Neural cell (in vitro differentiated cells): ENCODE measurements around the gene ASB8. TPM values are rescaled to one million over a fixed set of nuclear protein-coding genes. Genes with fewer than 3 reads are reported as not detected.

Experiments
- H2AFZ ChIP-seq: fragments of 200-600, 300-800 bp; sonication (generic), shearing (Covaris generic); 2 replicates; pipeline ENCODE4 v1.6.0; 2014; ENCODE audit warnings: low read depth, mild to moderate bottlenecking, antibody characterized with exemption, low read length, moderate library complexity
- H3F3A ChIP-seq: fragments of 200-600 bp; shearing (Covaris generic); 2 replicates; pipeline ENCODE4 v1.6.1; 2016; ENCODE audit warnings: mild to moderate bottlenecking, moderate library complexity, mixed read lengths, antibody characterized with exemption, low read length; ENCODE audit not compliant: insufficient read depth, poor library complexity, severe bottlenecking
- H3K27ac ChIP-seq: fragments of 200-600, 300-800 bp; sonication (generic), shearing (Covaris generic); 2 replicates; pipeline ENCODE4 v1.5.1; 2014; ENCODE audit warnings: mild to moderate bottlenecking, low read length, moderate library complexity
- H3K27me3 ChIP-seq: fragments of 300-800, 200-600 bp; sonication (generic), shearing (Covaris generic); 2 replicates; pipeline ENCODE4 v1.6.0; 2014; ENCODE audit warnings: mild to moderate bottlenecking, low read depth, low read length, moderate library complexity; ENCODE audit not compliant: insufficient read depth
- H3K36me3 ChIP-seq: fragments of 300-800, 200-600 bp; sonication (generic), shearing (Covaris generic); 2 replicates; pipeline ENCODE4 v1.5.1; 2014; ENCODE audit warnings: mild to moderate bottlenecking, antibody characterized with exemption, low read length, moderate library complexity; ENCODE audit not compliant: insufficient read depth
- H3K4me2 ChIP-seq: fragments of 300-800, 200-600 bp; sonication (generic), shearing (Covaris generic); 2 replicates; pipeline ENCODE4 v1.6.0; 2014; ENCODE audit warnings: mild to moderate bottlenecking, low read length
- H3K4me3 ChIP-seq: fragments of 300-800, 200-600 bp; sonication (generic), shearing (Covaris generic); 2 replicates; pipeline ENCODE4 v1.5.1; 2014; ENCODE audit warnings: mild to moderate bottlenecking, low read length, moderate library complexity
- H3K79me2 ChIP-seq: fragments of 200-600 bp; shearing (Covaris generic); replicated peaks from 2 replicates; pipeline ENCODE4 v1.6.0; 2014; ENCODE audit warnings: mild to moderate bottlenecking, low read length, moderate library complexity; ENCODE audit not compliant: insufficient read depth
- H3K9ac ChIP-seq: fragments of 300-800, 200-600 bp; sonication (generic), shearing (Covaris generic); 2 replicates; pipeline ENCODE4 v1.6.1; 2016; ENCODE audit warnings: mild to moderate bottlenecking, low read length, mixed read lengths
- H3K9me2 ChIP-seq: fragments of 200-600 bp; shearing (Covaris generic); 2 replicates; pipeline ENCODE4 v1.6.1; 2016; ENCODE audit warnings: mild to moderate bottlenecking, low read length, mixed read lengths; ENCODE audit not compliant: insufficient read depth
- H3K9me3 ChIP-seq: fragments of 200-600, 300-800 bp; sonication (generic), shearing (Covaris generic); 2 replicates; pipeline ENCODE4 v1.6.1; 2016; ENCODE audit warnings: mild to moderate bottlenecking, mixed run types, low read length, moderate library complexity, mixed read lengths
- H4K20me1 ChIP-seq: fragments of 200-600 bp; shearing (Covaris generic); 2 replicates; pipeline ENCODE4 v1.6.1; 2016; ENCODE audit warnings: mild to moderate bottlenecking, mixed run types; ENCODE audit not compliant: insufficient read depth
- EP300 ChIP-seq: fragments of 450-650 bp; conservative IDR thresholded peaks from 2 replicates; pipeline ENCODE4 v1.6.1; 2014; ENCODE audit warnings: antibody characterized with exemption, mild to moderate bottlenecking, moderate library complexity; ENCODE audit not compliant: poor library complexity, severe bottlenecking
- EZH2 ChIP-seq: fragments of 200-600, 300-800 bp; shearing (Covaris generic), sonication (generic); IDR thresholded peaks from 2 replicates; pipeline ENCODE4 v1.6.1; 2014; ENCODE audit warnings: antibody characterized with exemption, low read length, borderline replicate concordance, mild to moderate bottlenecking; ENCODE audit not compliant: insufficient read depth, poor library complexity, severe bottlenecking
- MXI1 ChIP-seq: fragments of 450-650 bp; conservative IDR thresholded peaks from 2 replicates; pipeline ENCODE4 v1.6.1; 2014; ENCODE audit warnings: antibody characterized with exemption, mild to moderate bottlenecking; ENCODE audit not compliant: poor library complexity, severe bottlenecking
- POLR2AphosphoS5 ChIP-seq: IDR thresholded peaks from 2 replicates; pipeline ENCODE4 v1.6.1; 2012
- RAD21 ChIP-seq: fragments of 450-650 bp; conservative IDR thresholded peaks from 2 replicates; pipeline ENCODE4 v1.6.1; 2014; ENCODE audit warnings: antibody characterized with exemption, mild to moderate bottlenecking, moderate library complexity
- SMC3 ChIP-seq: fragments of 450-650 bp; conservative IDR thresholded peaks from 2 replicates; pipeline ENCODE4 v1.6.1; 2014; ENCODE audit warnings: antibody characterized with exemption, mild to moderate bottlenecking, moderate library complexity; ENCODE audit not compliant: poor library complexity
- TAF1 ChIP-seq: IDR thresholded peaks from 2 replicates; pipeline ENCODE4 v1.6.1; 2012; ENCODE audit warnings: low read depth
- polyA plus RNA-seq: library from polyadenylated mRNA; depleted of rRNA; stranded (reverse); fragments of >200 nt; gene quantifications from 2 replicates; pipeline ENCODE4 v1.2.3, GENCODE V29; 2014
- TF ChIP-seq, protein P1 (sequence below): fragments of 450-650 bp; IDR thresholded peaks from 2 replicates; pipeline ENCODE4 v1.5.1; 2014; ENCODE audit warnings: antibody characterized with exemption, mild to moderate bottlenecking, moderate library complexity; ENCODE audit not compliant: poor library complexity, severe bottlenecking
- TF ChIP-seq, protein P2 (sequence below): IDR thresholded peaks from 2 replicates; pipeline ENCODE4 v1.6.1; 2012; ENCODE audit warnings: borderline replicate concordance

The ASB8 gene
- polyA plus RNA-seq, 1 donor from 2014 or later, result 41.7 TPM

DNA sequence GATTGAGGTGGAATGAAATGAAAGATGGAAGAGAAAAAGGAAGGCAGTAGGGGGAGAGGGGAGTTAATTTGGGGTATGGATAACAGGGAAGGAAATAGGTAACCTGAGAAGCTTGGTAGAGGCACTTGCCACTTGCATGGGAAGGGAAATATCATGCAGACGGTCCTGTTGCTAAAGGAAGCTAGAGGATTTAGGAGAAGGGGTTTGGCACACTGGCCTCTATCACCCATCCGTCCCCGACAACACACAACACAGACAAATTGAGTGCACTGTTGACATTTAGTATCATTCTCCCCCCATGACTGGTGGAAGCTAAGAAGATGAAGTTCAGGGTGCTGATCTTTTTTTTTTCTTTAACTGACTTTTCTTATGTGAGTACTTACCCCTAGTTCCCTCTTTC, 43.8 kb upstream of the ASB8 start:
- H3K27me3 ChIP-seq, result no peaks in the 10 kb centered on the region
- TF ChIP-seq, protein P1, sequence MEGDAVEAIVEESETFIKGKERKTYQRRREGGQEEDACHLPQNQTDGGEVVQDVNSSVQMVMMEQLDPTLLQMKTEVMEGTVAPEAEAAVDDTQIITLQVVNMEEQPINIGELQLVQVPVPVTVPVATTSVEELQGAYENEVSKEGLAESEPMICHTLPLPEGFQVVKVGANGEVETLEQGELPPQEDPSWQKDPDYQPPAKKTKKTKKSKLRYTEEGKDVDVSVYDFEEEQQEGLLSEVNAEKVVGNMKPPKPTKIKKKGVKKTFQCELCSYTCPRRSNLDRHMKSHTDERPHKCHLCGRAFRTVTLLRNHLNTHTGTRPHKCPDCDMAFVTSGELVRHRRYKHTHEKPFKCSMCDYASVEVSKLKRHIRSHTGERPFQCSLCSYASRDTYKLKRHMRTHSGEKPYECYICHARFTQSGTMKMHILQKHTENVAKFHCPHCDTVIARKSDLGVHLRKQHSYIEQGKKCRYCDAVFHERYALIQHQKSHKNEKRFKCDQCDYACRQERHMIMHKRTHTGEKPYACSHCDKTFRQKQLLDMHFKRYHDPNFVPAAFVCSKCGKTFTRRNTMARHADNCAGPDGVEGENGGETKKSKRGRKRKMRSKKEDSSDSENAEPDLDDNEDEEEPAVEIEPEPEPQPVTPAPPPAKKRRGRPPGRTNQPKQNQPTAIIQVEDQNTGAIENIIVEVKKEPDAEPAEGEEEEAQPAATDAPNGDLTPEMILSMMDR, result no peak

DNA sequence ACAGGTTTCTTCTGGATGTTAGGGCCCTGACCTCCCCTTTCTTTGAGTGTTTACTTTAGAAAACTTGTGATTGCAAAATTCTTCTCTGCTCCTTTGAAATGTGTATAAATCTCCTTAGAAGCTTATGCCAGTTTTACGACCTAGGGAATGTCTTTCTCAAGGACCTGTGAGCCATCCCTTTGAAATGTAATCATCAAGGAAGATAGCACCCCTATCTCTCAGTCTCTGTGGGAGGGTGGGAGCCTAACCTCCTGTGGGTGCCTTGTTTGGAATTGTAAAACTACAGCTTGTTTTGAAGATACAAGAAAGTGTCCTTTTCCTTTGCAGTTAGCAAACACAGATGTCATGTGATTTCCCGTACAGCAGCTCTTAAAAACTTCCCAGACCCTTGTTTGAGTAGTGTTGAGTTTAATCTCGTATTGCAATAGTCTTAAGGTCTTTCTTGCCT, 42.5 kb upstream of the ASB8 start:
- Histone ChIP-seq H3F3A (no peaks in the 10 kb centered on the region), H3K4me3 (no peak overlapping the region), H3K27ac (no peak overlapping the region), H3K36me3 (no peaks in the 10 kb centered on the region), H3K9ac (no peak overlapping the region), H3K27me3 (no peaks in the 10 kb centered on the region), H3K4me2 (no peak overlapping the region), H2AFZ (no peak overlapping the region), H4K20me1 (no peaks in the 10 kb centered on the region), H3K9me2 (no peaks in the 10 kb centered on the region), H3K79me2 (no peaks in the 10 kb centered on the region), H3K9me3 (no peaks in the 10 kb centered on the region)
- TF ChIP-seq SMC3 (no peak), POLR2AphosphoS5 (no peak), EP300 (no peak), EZH2 (no peak), TAF1 (no peak), MXI1 (no peak), RAD21 (no peak)
- TF ChIP-seq, protein P1, result no peak
- TF ChIP-seq, protein P2, sequence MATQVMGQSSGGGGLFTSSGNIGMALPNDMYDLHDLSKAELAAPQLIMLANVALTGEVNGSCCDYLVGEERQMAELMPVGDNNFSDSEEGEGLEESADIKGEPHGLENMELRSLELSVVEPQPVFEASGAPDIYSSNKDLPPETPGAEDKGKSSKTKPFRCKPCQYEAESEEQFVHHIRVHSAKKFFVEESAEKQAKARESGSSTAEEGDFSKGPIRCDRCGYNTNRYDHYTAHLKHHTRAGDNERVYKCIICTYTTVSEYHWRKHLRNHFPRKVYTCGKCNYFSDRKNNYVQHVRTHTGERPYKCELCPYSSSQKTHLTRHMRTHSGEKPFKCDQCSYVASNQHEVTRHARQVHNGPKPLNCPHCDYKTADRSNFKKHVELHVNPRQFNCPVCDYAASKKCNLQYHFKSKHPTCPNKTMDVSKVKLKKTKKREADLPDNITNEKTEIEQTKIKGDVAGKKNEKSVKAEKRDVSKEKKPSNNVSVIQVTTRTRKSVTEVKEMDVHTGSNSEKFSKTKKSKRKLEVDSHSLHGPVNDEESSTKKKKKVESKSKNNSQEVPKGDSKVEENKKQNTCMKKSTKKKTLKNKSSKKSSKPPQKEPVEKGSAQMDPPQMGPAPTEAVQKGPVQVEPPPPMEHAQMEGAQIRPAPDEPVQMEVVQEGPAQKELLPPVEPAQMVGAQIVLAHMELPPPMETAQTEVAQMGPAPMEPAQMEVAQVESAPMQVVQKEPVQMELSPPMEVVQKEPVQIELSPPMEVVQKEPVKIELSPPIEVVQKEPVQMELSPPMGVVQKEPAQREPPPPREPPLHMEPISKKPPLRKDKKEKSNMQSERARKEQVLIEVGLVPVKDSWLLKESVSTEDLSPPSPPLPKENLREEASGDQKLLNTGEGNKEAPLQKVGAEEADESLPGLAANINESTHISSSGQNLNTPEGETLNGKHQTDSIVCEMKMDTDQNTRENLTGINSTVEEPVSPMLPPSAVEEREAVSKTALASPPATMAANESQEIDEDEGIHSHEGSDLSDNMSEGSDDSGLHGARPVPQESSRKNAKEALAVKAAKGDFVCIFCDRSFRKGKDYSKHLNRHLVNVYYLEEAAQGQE, result no peak

More for the DNA sequence above, 43.8 kb upstream of the ASB8 start:
- no peak overlapping the region for H3K27ac ChIP-seq
- no peaks in the 10 kb centered on the region for H3K9me2 ChIP-seq
- H3K9me3 ChIP-seq, result no peaks in the 10 kb centered on the region
- no peak overlapping the region for H3K9ac ChIP-seq
- H2AFZ ChIP-seq, result no peak overlapping the region
- no peaks in the 10 kb centered on the region for H4K20me1 ChIP-seq
- H3K4me3 ChIP-seq, result no peak overlapping the region
- H3K4me2 ChIP-seq, result no peak overlapping the region
- H3F3A ChIP-seq, result no peaks in the 10 kb centered on the region
- no peaks in the 10 kb centered on the region for H3K79me2 ChIP-seq
- H3K36me3 ChIP-seq, result no peaks in the 10 kb centered on the region
